SK-N-SH (cell line): Measurements from ENCODE around the gene F11. TPM values are rescaled to one million over a fixed set of nuclear protein-coding genes. Genes with fewer than 3 reads are reported as not detected.

ENCODE experiments used
- CTCF ChIA-PET: fragments of 300-600, 350-600 bp; formaldehyde crosslinking; extraction: SDS; loops from one replicate; lab custom pipeline; 2021; lab: Yijun Ruan, JAX
- POLR2A ChIA-PET: fragments of 350-600 bp; sonication (Branson Sonifier 250); formaldehyde crosslinking; extraction: SDS; loops from one replicate; lab custom pipeline; 2020; ENCODE audit warnings: antibody characterized with exemption, inconsistent platforms; lab: Yijun Ruan, JAX
- DNase-seq: peaks from one replicate; pipeline ENCODE4 v3.0.0; 2012
- H2AFZ ChIP-seq: fragments of 200-600 bp; sonication (generic); 2 replicates; pipeline ENCODE4 v1.8.1; 2016; ENCODE audit warnings: antibody characterized with exemption, mild to moderate bottlenecking, low read depth
- H3F3A ChIP-seq: fragments of 200-600 bp; sonication (generic); replicated peaks from 2 replicates; pipeline ENCODE3; 2016; ENCODE audit warnings: antibody characterized with exemption, mild to moderate bottlenecking; ENCODE audit not compliant: insufficient read depth
- H3K27ac ChIP-seq, 2 experiments: fragments of 200-500 bp in 1 of 2; fragments of 200-600 bp in 1 of 2; sonication (Bioruptor generic) in 1 of 2; sonication (generic), shearing (Covaris generic) in 1 of 2; 2 replicates each; pipeline versions ENCODE4 v1.5.1 to v1.6.1; 2014 to 2016; ENCODE audit warnings: low read depth in 2 of 2, inconsistent platforms in 1 of 2, low read length in 1 of 2, mild to moderate bottlenecking in 1 of 2, mixed read lengths in 1 of 2
- H3K27me3 ChIP-seq: fragments of 200-600 bp; sonication (generic), shearing (Covaris generic); 2 replicates; pipeline ENCODE4 v1.6.1; 2016; ENCODE audit warnings: mixed run types; ENCODE audit not compliant: insufficient read depth
- H3K36me3 ChIP-seq, 2 experiments: fragments of 200-500 bp in 1 of 2; fragments of 200-600 bp in 1 of 2; sonication (Bioruptor generic) in 1 of 2; sonication (generic) in 1 of 2; replicated peaks in 1 of 2; 2 replicates each; pipeline versions ENCODE3 to v1.5.1; 2014 to 2016; ENCODE audit warnings: low read length in 1 of 2, mild to moderate bottlenecking in 1 of 2; ENCODE audit not compliant: insufficient read depth in 2 of 2, control insufficient read depth in 1 of 2
- H3K4me1 ChIP-seq, 2 experiments: fragments of 200-500 bp in 1 of 2; fragments of 200-600 bp in 1 of 2; sonication (Bioruptor generic) in 1 of 2; sonication (generic), shearing (Covaris generic) in 1 of 2; 2 replicates each; pipeline versions ENCODE4 v1.5.1 to v1.6.1; 2014 to 2016; ENCODE audit warnings: low read depth in 1 of 2, low read length in 1 of 2, mixed run types in 1 of 2; ENCODE audit not compliant: insufficient read depth in 2 of 2, control insufficient read depth in 1 of 2
- H3K4me2 ChIP-seq: fragments of 200-600 bp; sonication (generic), shearing (Covaris generic); 2 replicates; pipeline ENCODE4 v1.6.1; 2017; ENCODE audit warnings: mixed run types
- H3K4me3 ChIP-seq, 2 experiments: fragments of 200-500 bp in 1 of 2; fragments of 200-600 bp in 1 of 2; sonication (Bioruptor generic) in 1 of 2; sonication (generic), shearing (Covaris generic) in 1 of 2; 2 replicates each; pipeline versions ENCODE4 v1.5.1 to v1.8.1; 2014 to 2016; ENCODE audit warnings: low read depth in 2 of 2, inconsistent platforms in 1 of 2, low read length in 1 of 2, mild to moderate bottlenecking in 1 of 2, mixed read lengths in 1 of 2, moderate library complexity in 1 of 2
- H3K79me2 ChIP-seq: fragments of 200-600 bp; sonication (generic); 2 replicates; pipeline ENCODE4 v1.8.1; 2017; ENCODE audit warnings: mild to moderate bottlenecking; ENCODE audit not compliant: insufficient read depth
- H3K9ac ChIP-seq: fragments of 200-600 bp; sonication (generic); 2 replicates; pipeline ENCODE4 v1.6.1; 2017; ENCODE audit warnings: mixed run types
- H3K9me2 ChIP-seq: fragments of 200-600 bp; sonication (generic); 2 replicates; pipeline ENCODE4 v1.6.1; 2017; ENCODE audit warnings: mixed run types
- H3K9me3 ChIP-seq: fragments of 200-600 bp; sonication (generic); 2 replicates; pipeline ENCODE4 v1.6.1; 2017; ENCODE audit warnings: mixed run types, mild to moderate bottlenecking, moderate library complexity
- H4K20me1 ChIP-seq: fragments of 200-600 bp; sonication (generic); 2 replicates; pipeline ENCODE4 v1.6.1; 2017; ENCODE audit warnings: mild to moderate bottlenecking, mixed run types; ENCODE audit not compliant: insufficient read depth
- ELF1 ChIP-seq: IDR thresholded peaks from 2 replicates; pipeline ENCODE4 v1.4.0; 2012
- EZH2phosphoT487 ChIP-seq: fragments of 200-600 bp; sonication (generic); IDR thresholded peaks from 2 replicates; pipeline ENCODE4 v1.6.1; 2017; ENCODE audit warnings: low read depth, mixed run types, mild to moderate bottlenecking, antibody characterized with exemption, moderate library complexity, borderline replicate concordance
- FOXJ3 ChIP-seq: sonication (generic); formaldehyde crosslinking; IDR thresholded peaks from 2 replicates; pipeline ENCODE4 v1.5.1; 2020; ENCODE audit warnings: mild to moderate bottlenecking, missing genetic modification reagents
- GABPA ChIP-seq: IDR thresholded peaks from 2 replicates; pipeline ENCODE4 v1.4.0; 2012; ENCODE audit warnings: low read depth, mild to moderate bottlenecking
- JUND ChIP-seq: IDR thresholded peaks from 2 replicates; pipeline ENCODE4 v1.4.0; 2012
- NFIC ChIP-seq: IDR thresholded peaks from 2 replicates; pipeline ENCODE4 v1.4.0; 2012; ENCODE audit warnings: borderline replicate concordance
- RFX5 ChIP-seq: IDR thresholded peaks from 2 replicates; pipeline ENCODE4 v1.6.1; 2012; ENCODE audit warnings: mild to moderate bottlenecking, improper control_type of control experiment, low read length
- RXRA ChIP-seq: IDR thresholded peaks from 2 replicates; pipeline ENCODE4 v1.4.0; 2012; ENCODE audit warnings: low read depth, mild to moderate bottlenecking, borderline replicate concordance
- SIN3A ChIP-seq: IDR thresholded peaks from 2 replicates; pipeline ENCODE4 v1.6.1; 2012; ENCODE audit warnings: low read depth, mild to moderate bottlenecking, low read length, moderate library complexity, borderline replicate concordance
- USF1 ChIP-seq: IDR thresholded peaks from 2 replicates; pipeline ENCODE4 v1.4.0; 2012; ENCODE audit warnings: low read depth, borderline replicate concordance
- WGBS: methylation state at CpG from one replicate; pipeline ENCODE4 v1.1.6; 2017; ENCODE audit warnings: low lambda C conversion rate; 5-methylcytosine and 5-hydroxymethylcytosine counted together
- polyA plus RNA-seq, 3 experiments: library from polyadenylated mRNA; depleted of rRNA; stranded (reverse); fragments of >200 nt; gene quantifications; 2 replicates each; pipeline ENCODE4 v1.2.3, GENCODE V29; 2012
- TF ChIP-seq, protein P1 (sequence below): IDR thresholded peaks from 2 replicates; pipeline ENCODE4 v1.6.1; 2012; ENCODE audit warnings: mild to moderate bottlenecking, low read depth, low read length, moderate library complexity
- TF ChIP-seq, protein P2 (sequence below): IDR thresholded peaks from 2 replicates; pipeline ENCODE4 v1.4.0; 2012; ENCODE audit warnings: low read depth
- TF ChIP-seq, protein P3 (sequence below): fragments of 200-600 bp; sonication (generic); IDR thresholded peaks from 2 replicates; pipeline ENCODE4 v1.6.1; 2017; ENCODE audit warnings: antibody characterized with exemption, mild to moderate bottlenecking, moderate library complexity

F11 gene
- polyA plus RNA-seq, 1 of the 3 experiments (the other 2 are of a cell fraction), result not detected

GRCh38 chr4:186304216-186304615 is 38.2 kb downstream of the F11 start:
- CTCF ChIA-PET, result no interaction called here
- POLR2A ChIA-PET, result no interaction called here
- Histone ChIP-seq H3F3A (no peaks in the 10 kb centered on the region), H3K79me2 (no peaks in the 10 kb centered on the region), H3K9ac (no peak overlapping the region), H3K9me2 (no peaks in the 10 kb centered on the region), H3K9me3 (no peaks in the 10 kb centered on the region), H3K27ac (no peak overlapping the region), H2AFZ (no peak overlapping the region), H4K20me1 (no peaks in the 10 kb centered on the region), H3K4me2 (no peak overlapping the region), H3K4me1 (no peaks in the 10 kb centered on the region), H3K27me3 (no peaks in the 10 kb centered on the region; the same call in 1 of the 2 replicates), H3K36me3 (no peaks in the 10 kb centered on the region), H3K4me3 (no peak overlapping the region)
- TF ChIP-seq GABPA (no peak), SIN3A (no peak), ELF1 (no peak), RFX5 (no peak), NFIC (no peak), JUND (no peak), EZH2phosphoT487 (no peak), RXRA (no peak), FOXJ3 (CRISPR knock-in tag) (no peak), USF1 (no peak)
- TF ChIP-seq, protein P1, sequence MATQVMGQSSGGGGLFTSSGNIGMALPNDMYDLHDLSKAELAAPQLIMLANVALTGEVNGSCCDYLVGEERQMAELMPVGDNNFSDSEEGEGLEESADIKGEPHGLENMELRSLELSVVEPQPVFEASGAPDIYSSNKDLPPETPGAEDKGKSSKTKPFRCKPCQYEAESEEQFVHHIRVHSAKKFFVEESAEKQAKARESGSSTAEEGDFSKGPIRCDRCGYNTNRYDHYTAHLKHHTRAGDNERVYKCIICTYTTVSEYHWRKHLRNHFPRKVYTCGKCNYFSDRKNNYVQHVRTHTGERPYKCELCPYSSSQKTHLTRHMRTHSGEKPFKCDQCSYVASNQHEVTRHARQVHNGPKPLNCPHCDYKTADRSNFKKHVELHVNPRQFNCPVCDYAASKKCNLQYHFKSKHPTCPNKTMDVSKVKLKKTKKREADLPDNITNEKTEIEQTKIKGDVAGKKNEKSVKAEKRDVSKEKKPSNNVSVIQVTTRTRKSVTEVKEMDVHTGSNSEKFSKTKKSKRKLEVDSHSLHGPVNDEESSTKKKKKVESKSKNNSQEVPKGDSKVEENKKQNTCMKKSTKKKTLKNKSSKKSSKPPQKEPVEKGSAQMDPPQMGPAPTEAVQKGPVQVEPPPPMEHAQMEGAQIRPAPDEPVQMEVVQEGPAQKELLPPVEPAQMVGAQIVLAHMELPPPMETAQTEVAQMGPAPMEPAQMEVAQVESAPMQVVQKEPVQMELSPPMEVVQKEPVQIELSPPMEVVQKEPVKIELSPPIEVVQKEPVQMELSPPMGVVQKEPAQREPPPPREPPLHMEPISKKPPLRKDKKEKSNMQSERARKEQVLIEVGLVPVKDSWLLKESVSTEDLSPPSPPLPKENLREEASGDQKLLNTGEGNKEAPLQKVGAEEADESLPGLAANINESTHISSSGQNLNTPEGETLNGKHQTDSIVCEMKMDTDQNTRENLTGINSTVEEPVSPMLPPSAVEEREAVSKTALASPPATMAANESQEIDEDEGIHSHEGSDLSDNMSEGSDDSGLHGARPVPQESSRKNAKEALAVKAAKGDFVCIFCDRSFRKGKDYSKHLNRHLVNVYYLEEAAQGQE, result no peak
- TF ChIP-seq, protein P2, sequence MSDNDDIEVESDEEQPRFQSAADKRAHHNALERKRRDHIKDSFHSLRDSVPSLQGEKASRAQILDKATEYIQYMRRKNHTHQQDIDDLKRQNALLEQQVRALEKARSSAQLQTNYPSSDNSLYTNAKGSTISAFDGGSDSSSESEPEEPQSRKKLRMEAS, result no peak
- TF ChIP-seq, protein P3, sequence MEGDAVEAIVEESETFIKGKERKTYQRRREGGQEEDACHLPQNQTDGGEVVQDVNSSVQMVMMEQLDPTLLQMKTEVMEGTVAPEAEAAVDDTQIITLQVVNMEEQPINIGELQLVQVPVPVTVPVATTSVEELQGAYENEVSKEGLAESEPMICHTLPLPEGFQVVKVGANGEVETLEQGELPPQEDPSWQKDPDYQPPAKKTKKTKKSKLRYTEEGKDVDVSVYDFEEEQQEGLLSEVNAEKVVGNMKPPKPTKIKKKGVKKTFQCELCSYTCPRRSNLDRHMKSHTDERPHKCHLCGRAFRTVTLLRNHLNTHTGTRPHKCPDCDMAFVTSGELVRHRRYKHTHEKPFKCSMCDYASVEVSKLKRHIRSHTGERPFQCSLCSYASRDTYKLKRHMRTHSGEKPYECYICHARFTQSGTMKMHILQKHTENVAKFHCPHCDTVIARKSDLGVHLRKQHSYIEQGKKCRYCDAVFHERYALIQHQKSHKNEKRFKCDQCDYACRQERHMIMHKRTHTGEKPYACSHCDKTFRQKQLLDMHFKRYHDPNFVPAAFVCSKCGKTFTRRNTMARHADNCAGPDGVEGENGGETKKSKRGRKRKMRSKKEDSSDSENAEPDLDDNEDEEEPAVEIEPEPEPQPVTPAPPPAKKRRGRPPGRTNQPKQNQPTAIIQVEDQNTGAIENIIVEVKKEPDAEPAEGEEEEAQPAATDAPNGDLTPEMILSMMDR, result no peak
- DNase-seq, result no peak
- WGBS, result 29% methylated on average over 5 of the region's 5 CpGs
